ENCODE measurements around the gene TTLL11.

The TTLL11 gene

GRCh38 chr9:121844098-121844497 lies 249.0 kb downstream of the TTLL11 start:
- DNase-seq = no peak

GRCh38 chr9:121842612-121842978 lies 250.5 kb downstream of the TTLL11 start:
- DNase-seq = no peak

GRCh38 chr9:121841771-121842611 lies 251.1 kb downstream of the TTLL11 start:
- DNase-seq = no peak

- no peak for DNase-seq
Measured at GRCh38 chr9:121840838-121841760, 252.0 kb downstream of the TTLL11 start.

GRCh38 chr9:121839726-121840500 lies 253.2 kb downstream of the TTLL11 start:
- no peak for DNase-seq

GRCh38 chr9:121838746-121839669 lies 254.1 kb downstream of the TTLL11 start:
- DNase-seq = peak in 1 of 2 experiments; percentile 35

GRCh38 chr9:121837113-121837961 lies 255.8 kb downstream of the TTLL11 start:
- peak; percentile 64 to 81 for DNase-seq

- no peak for DNase-seq
Measured at GRCh38 chr9:121836366-121836885, 256.7 kb downstream of the TTLL11 start.

GRCh38 chr9:121835587-121836365 lies 257.3 kb downstream of the TTLL11 start:
- no peak for DNase-seq

GRCh38 chr9:121833061-121833460 lies 260.0 kb downstream of the TTLL11 start:
- DNase-seq = no peak

GRCh38 chr9:121831869-121832268 lies 261.2 kb downstream of the TTLL11 start:
- DNase-seq = no peak

- DNase-seq = no peak
Measured at GRCh38 chr9:121830441-121831140, 262.5 kb downstream of the TTLL11 start.

GRCh38 chr9:121827251-121827967 lies 265.7 kb downstream of the TTLL11 start:
- no peak for DNase-seq

- no peak for DNase-seq
Measured at GRCh38 chr9:121826711-121827110, 266.4 kb downstream of the TTLL11 start.

GRCh38 chr9:121825031-121825691 lies 267.9 kb downstream of the TTLL11 start:
- DNase-seq = peak in 1 of 2 experiments; percentile 50

GRCh38 chr9:121824651-121825030 lies 268.5 kb downstream of the TTLL11 start:
- peak in 1 of 2 experiments; percentile 34 for DNase-seq

GRCh38 chr9:121823451-121824169 lies 269.5 kb downstream of the TTLL11 start:
- no peak for DNase-seq

Measured in NCI-H524 (cell line).